ENCODE results near the gene TFF2.
A peak's percentile ranks its signal among the peaks of the same experiment; 100 is the strongest.

The TFF2 gene

GRCh38 chr21:42320791-42321190, 30.0 kb downstream of the TFF2 start:
- DNase-seq (ENCODE audit: low read depth) = no peak

GRCh38 chr21:42319851-42320572, 30.8 kb downstream of the TFF2 start:
- no peak for DNase-seq (ENCODE audit: low read depth)

- DNase-seq (ENCODE audit: low read depth) = no peak
Observed at GRCh38 chr21:42319376-42319775, 31.4 kb downstream of the TFF2 start.

- no peak for DNase-seq (ENCODE audit: low read depth)
Observed at GRCh38 chr21:42317826-42318746, 32.7 kb downstream of the TFF2 start.

GRCh38 chr21:42317341-42317741, 33.5 kb downstream of the TFF2 start:
- DNase-seq (ENCODE audit: low read depth) = no peak

- DNase-seq (ENCODE audit: low read depth) = no peak
Observed at GRCh38 chr21:42316891-42317290, 33.9 kb downstream of the TFF2 start.

GRCh38 chr21:42315296-42315891, 35.4 kb downstream of the TFF2 start, which contains the start of gene TFF3:
TSS of gene TFF3 (minus strand) at chr21:42315409. CDS start at chr21:42315374, 35 bp downstream.
- no peak for DNase-seq (ENCODE audit: low read depth)

- DNase-seq (ENCODE audit: low read depth) = no peak
Observed at GRCh38 chr21:42314616-42315295, 36.0 kb downstream of the TFF2 start.

- DNase-seq (ENCODE audit: low read depth) = no peak
Observed at GRCh38 chr21:42313501-42313969, 37.3 kb downstream of the TFF2 start.

- DNase-seq (ENCODE audit: low read depth) = no peak
Observed at GRCh38 chr21:42312626-42313104, 38.1 kb downstream of the TFF2 start.

- DNase-seq (ENCODE audit: low read depth) = no peak
Observed at GRCh38 chr21:42311816-42312625, 38.8 kb downstream of the TFF2 start.

GRCh38 chr21:42311160-42311559, 39.6 kb downstream of the TFF2 start:
- no peak for DNase-seq (ENCODE audit: low read depth)

- no peak for DNase-seq (ENCODE audit: low read depth)
Observed at GRCh38 chr21:42310411-42311001, 40.3 kb downstream of the TFF2 start.

GRCh38 chr21:42309753-42310213, 41.0 kb downstream of the TFF2 start:
- DNase-seq (ENCODE audit: low read depth) = peak; percentile 46

- DNase-seq (ENCODE audit: low read depth) = no peak
Observed at GRCh38 chr21:42308914-42309752, 41.7 kb downstream of the TFF2 start.

- no peak for DNase-seq (ENCODE audit: low read depth)
Observed at GRCh38 chr21:42308161-42308913, 42.5 kb downstream of the TFF2 start.

- DNase-seq (ENCODE audit: low read depth) = no peak
Observed at GRCh38 chr21:42307106-42307505, 43.7 kb downstream of the TFF2 start.

GRCh38 chr21:42306366-42307035, 44.3 kb downstream of the TFF2 start:
- no peak for DNase-seq (ENCODE audit: low read depth)

All from stimulated activated CD8-positive, alpha-beta memory T cell treated with anti-CD3 and anti-CD28 coated beads, Interleukin-15, amount 100 ng/mL, for 1 hour (primary cell).